GM21367 (cell line): Measurements from ENCODE around the gene PSMC3IP.
"Not testable (repeated sequence)": the region's sequence is repeated elsewhere in the genome, so short reads cannot be mapped to it uniquely, and the experiment has no call there.

Source experiments
- ATAC-seq: cut with Tn5 transposase; IDR thresholded peaks from one replicate; pipeline ENCODE4 v1.9.1; 2021; ENCODE audit not compliant: unreplicated experiment

PSMC3IP gene

GRCh38 chr17:42541041-42541833 is 36.3 kb downstream of the PSMC3IP start:
- ATAC-seq: no peak

- not testable (repeated sequence) for ATAC-seq
Measured at GRCh38 chr17:42540558-42540957, 37.0 kb downstream of the PSMC3IP start.

- ATAC-seq: no peak
Measured at GRCh38 chr17:42538482-42538881, 39.0 kb downstream of the PSMC3IP start.

- no peak for ATAC-seq
Measured at GRCh38 chr17:42537826-42538451, 39.6 kb downstream of the PSMC3IP start.

- no peak for ATAC-seq
Measured at GRCh38 chr17:42537156-42537805, 40.2 kb downstream of the PSMC3IP start.

GRCh38 chr17:42536372-42537155 is 41.0 kb downstream of the PSMC3IP start:
- ATAC-seq: peak; percentile 41

- ATAC-seq: peak; percentile 43
Measured at GRCh38 chr17:42536048-42536371, 41.5 kb downstream of the PSMC3IP start, which contains the start of gene NAGLU. NAGLU (plus strand) TSS chr17:42536241; CDS start chr17:42536273, 32 bp downstream.

- peak; percentile 4 for ATAC-seq
Measured at GRCh38 chr17:42535155-42536047, 42.1 kb downstream of the PSMC3IP start.

GRCh38 chr17:42531455-42532354 is 45.8 kb downstream of the PSMC3IP start:
- ATAC-seq: no peak

GRCh38 chr17:42530952-42531454 is 46.5 kb downstream of the PSMC3IP start:
- ATAC-seq: no peak

- ATAC-seq: no peak
Measured at GRCh38 chr17:42529061-42529460, 48.5 kb downstream of the PSMC3IP start.

- ATAC-seq: no peak
Measured at GRCh38 chr17:42527932-42528331, 49.6 kb downstream of the PSMC3IP start.

- ATAC-seq: no peak
Measured at GRCh38 chr17:42526031-42526444, 51.5 kb downstream of the PSMC3IP start.

- no peak for ATAC-seq
Measured at GRCh38 chr17:42525221-42525620, 52.3 kb downstream of the PSMC3IP start.

- ATAC-seq: no peak
Measured at GRCh38 chr17:42522798-42523278, 54.7 kb downstream of the PSMC3IP start.
